Measurements from ENCODE around the gene ADAMTSL3. TPM values are rescaled to one million over a fixed set of nuclear protein-coding genes. Genes with fewer than 3 reads are reported as not detected.

Gene ADAMTSL3
- total RNA-seq (2021; fragmentation: NEBNext Ultra II Directional; extraction: Animal tissue kit (Norgen Biotek cat#: 25700)) (0.75 and 1.4 TPM in 2 replicates), polyA plus RNA-seq (2011; rRNA removed) (0.35 TPM in 2 replicates), polyA minus RNA-seq (2011; rRNA and poly(A)+ RNA removed) (1.5 and 5.4 TPM in 2 replicates)
- 0.36 TPM for polyA plus RNA-seq (2011; cell fraction: cytosol; rRNA removed)
- polyA plus RNA-seq (2011; cell fraction: nucleus; rRNA removed), result 1.2 TPM
- 0.49 to 0.82 TPM (median 0.72 TPM) in 4 replicates for polyA plus RNA-seq (2012, experiment 1 of 2)
- polyA plus RNA-seq (2012, experiment 2 of 2), result 0.09 TPM
- 0.53 TPM for polyA plus RNA-seq (2013, experiment 1 of 2)
- 0.63 TPM for polyA plus RNA-seq (2013, experiment 2 of 2)
- 0.59 TPM for polyA minus RNA-seq (2011; cell fraction: cytosol; rRNA and poly(A)+ RNA removed)
- polyA minus RNA-seq (2011; cell fraction: nucleus; rRNA and poly(A)+ RNA removed), result 2.4 TPM
- long read RNA-seq, experiment 1, result 0 reads
- long read RNA-seq, experiment 2, result 0 reads

- no peaks in the 10 kb centered on the region for H3K9me3 ChIP-seq (ENCODE audit: insufficient read depth in 2 of 2, low read depth in 1 of 2, low read length in 1 of 2)
- H3K79me2 ChIP-seq (ENCODE audit: control insufficient read depth in 1 of 2, insufficient read depth in 2 of 2, low read length in 2 of 2), result no peaks in the 10 kb centered on the region
- H2BK120ac ChIP-seq (replicated peaks; ENCODE audit: low read depth, low read length), result no peak within 1 kb of the TSS
- peak within 1 kb of the TSS; percentile 33 to 80 (median 56) for H3K4me3 ChIP-seq (ENCODE audit: extremely low read depth in 1 of 4, insufficient read depth in 2 of 4, low read depth in 3 of 4, low read length in 4 of 4)
- peaks cover 0 to 5% (median 2%) of the 10 kb centered on the region in 4 experiments; a peak in 5 of 7 replicates for H3K4me1 ChIP-seq (replicated peaks in 1 of 4; ENCODE audit: control insufficient read depth in 3 of 4, insufficient read depth in 4 of 4, low read length in 3 of 4)
- no peak within 1 kb of the TSS for H4K5ac ChIP-seq (ENCODE audit: insufficient read length, low read depth, low read length)
- peak within 1 kb of the TSS; percentile 82 for H4K8ac ChIP-seq (ENCODE audit: extremely low read depth, insufficient read depth, low read length)
- no peak within 1 kb of the TSS for H3K27ac ChIP-seq (ENCODE audit: low read depth, low read length)
- ChIA-PET POLR2A (ENCODE audit: partially characterized antibody) (interaction anchor here (0.6 kb wide), 2 partner anchors 9 to 370 kb away, joined by 3 read pairs; no protein-coding TSS in a partner anchor), CTCF (ENCODE audit: partially characterized antibody) (interaction anchor here (1.4 to 1.7 kb wide), 2 partner anchors 114 to 215 kb away, joined by 4 read pairs; no protein-coding TSS in a partner anchor)
- no peaks in the 10 kb centered on the region for H3K79me1 ChIP-seq (ENCODE audit: low read depth, low read length)
- FAIRE-seq, result no peak
- no peak within 1 kb of the TSS; the same call in 1 of the 2 replicates for H2BK12ac ChIP-seq (ENCODE audit: low read depth, low read length)
- no peak within 1 kb of the TSS for H3K23ac ChIP-seq (ENCODE audit: insufficient read length)
- H3K23me2 ChIP-seq (ENCODE audit: low read depth, low read length), result peaks cover 8% of the 10 kb centered on the region; the same call in 1 of the 2 replicates
- DNase-seq (ENCODE audit: low read depth in 1 of 2, low spot score in 2 of 2), result peak; percentile 25 to 78
- peak within 1 kb of the TSS; percentile 84; the same call in 1 of the 2 replicates for H3K18ac ChIP-seq (ENCODE audit: extremely low read depth, low read length)
- H3K9ac ChIP-seq (replicated peaks in 1 of 4; ENCODE audit: extremely low read depth in 1 of 4, low read depth in 3 of 4, low read length in 3 of 4), result peak within 1 kb of the TSS; percentile 3 to 60 (median 42); a peak in 4 of 7 replicates
- H4K20me1 ChIP-seq (replicated peaks in 1 of 2; ENCODE audit: control insufficient read depth in 1 of 2, insufficient read depth in 2 of 2, low read length in 2 of 2), result no peaks in the 10 kb centered on the region
- 1% methylated on average over 20 of the region's 105 CpGs; no CpG with 5 or more reads in 1 of the 2 experiments for WGBS, 2 experiments (ENCODE audit: extremely low coverage in 1 of 2, insufficient coverage in 1 of 2, insufficient read length in 1 of 2, insufficient replicate concordance in 2 of 2, low coverage in 1 of 2, low lambda C conversion rate in 2 of 2, missing lambda C conversion rate in 1 of 2)
- H2BK20ac ChIP-seq (ENCODE audit: low read length), result no peak within 1 kb of the TSS
- H2BK5ac ChIP-seq (ENCODE audit: low read depth, low read length), result no peak within 1 kb of the TSS
- no peak within 1 kb of the TSS for H3K56ac ChIP-seq (replicated peaks; ENCODE audit: insufficient read length, low read depth, low read length)
- no peak within 1 kb of the TSS for H3K4ac ChIP-seq (replicated peaks; ENCODE audit: insufficient read length, low read depth, low read length)
- peak within 1 kb of the TSS; percentile 82 to 93 for H3K4me2 ChIP-seq (ENCODE audit: insufficient read depth in 1 of 2, low read depth in 2 of 2, low read length in 2 of 2)
- peak within 1 kb of the TSS; percentile 90 for H2AFZ ChIP-seq (ENCODE audit: low read length)
- H4K91ac ChIP-seq (replicated peaks; ENCODE audit: insufficient read length, low read length), result no peak within 1 kb of the TSS
- no peak within 1 kb of the TSS for H2AK5ac ChIP-seq (ENCODE audit: low read depth, low read length)
- no peak within 1 kb of the TSS for H3K14ac ChIP-seq (ENCODE audit: insufficient read length)
- no peak within 1 kb of the TSS for H2BK15ac ChIP-seq (ENCODE audit: low read length)
- H3K36me3 ChIP-seq (ENCODE audit: control insufficient read depth in 2 of 4, insufficient read depth in 4 of 4, low read length in 3 of 4), result no peaks in the 10 kb centered on the region
- H3K27me3 ChIP-seq (replicated peaks in 1 of 4; ENCODE audit: control insufficient read depth in 3 of 4, extremely low read depth in 1 of 4, insufficient read depth in 3 of 4, low read length in 3 of 4), result peaks cover 12 to 41% (median 35%) of the 10 kb centered on the region in 4 experiments
- no peak for TF ChIP-seq KDM5A (IDR thresholded peaks at IDR 0.05; ENCODE audit: low read length)
- TF ChIP-seq BACH1 (IDR thresholded peaks at IDR 0.05; ENCODE audit: low read length), result no peak
- no peak for TF ChIP-seq POU5F1 (IDR thresholded peaks at IDR 0.05; ENCODE audit: low read depth, low read length)
- no peak for TF ChIP-seq CEBPB (IDR thresholded peaks at IDR 0.05; ENCODE audit: low read depth, low read length)
- TF ChIP-seq SP1 (IDR thresholded peaks at IDR 0.05; ENCODE audit: low read depth, low read length), result no peak
- no peak for TF ChIP-seq TEAD4 (IDR thresholded peaks at IDR 0.05; ENCODE audit: low read depth, low read length)
- TF ChIP-seq ATF2 (IDR thresholded peaks at IDR 0.05; ENCODE audit: low read length), result no peak
- no peak for TF ChIP-seq BCL11A (IDR thresholded peaks at IDR 0.05; ENCODE audit: low read depth in 2 of 2, low read length in 2 of 2)
- TF ChIP-seq FOSL1 (IDR thresholded peaks at IDR 0.05; ENCODE audit: insufficient read depth, low read depth, low read length), result no peak
Measured at GRCh38 chr15:83653639-83654378, at the start of gene ADAMTSL3. Gene ADAMTSL3, plus strand, starts transcription at chr15:83654123. Its CDS starts 1,639 bp downstream, at chr15:83655762.
